CD4-positive, CD25-positive, alpha-beta regulatory T cell (primary cell): ENCODE measurements around the gene RNF44. TPM values are rescaled to one million over a fixed set of nuclear protein-coding genes. Genes with fewer than 3 reads are reported as not detected.

Source experiments
- ATAC-seq, 2 donors: fragments of 150-1000 bp; cut with Tn5 transposase; one replicate each; pipeline ENCODE4 v1.10.0; 2021; ENCODE audit warnings: low read depth in 2 of 2, moderate number of reproducible peaks in 2 of 2, moderate library complexity in 1 of 2
- DNase-seq, 3 donors: peaks; one replicate each; pipeline versions ENCODE4 v3.0.0 to v3.0.0-alpha.2; 2012 to 2022; ENCODE audit warnings: mixed read lengths in 1 of 3
- H3K27ac ChIP-seq: one replicate; pipeline ENCODE4 v1.7.0; 2013; ENCODE audit warnings: mild to moderate bottlenecking, low read length; ENCODE audit not compliant: insufficient read depth, poor library complexity, severe bottlenecking
- H3K27me3 ChIP-seq: one replicate; pipeline ENCODE4 v1.7.0; 2013; ENCODE audit warnings: low read length; ENCODE audit not compliant: control insufficient read depth, insufficient read depth
- H3K36me3 ChIP-seq: one replicate; pipeline ENCODE4 v1.7.0; 2013; ENCODE audit warnings: mild to moderate bottlenecking, low read length, moderate library complexity; ENCODE audit not compliant: control insufficient read depth, insufficient read depth
- H3K4me1 ChIP-seq: 2 replicates; pipeline ENCODE4 v1.7.0; 2013; ENCODE audit warnings: mild to moderate bottlenecking, low read length; ENCODE audit not compliant: insufficient read depth, control insufficient read depth, poor library complexity, severe bottlenecking
- H3K4me3 ChIP-seq: one replicate; pipeline ENCODE4 v1.7.0; 2013; ENCODE audit warnings: low read depth, mild to moderate bottlenecking, low read length, moderate library complexity
- H3K9me3 ChIP-seq, 2 experiments: 1 replicate in 1 of 2; 2 replicates in 1 of 2; pipeline ENCODE4 v1.7.0; 2013; ENCODE audit warnings: low read length in 2 of 2, mild to moderate bottlenecking in 1 of 2, moderate library complexity in 1 of 2; ENCODE audit not compliant: control insufficient read depth in 2 of 2
- H3K27ac Mint-ChIP-seq, 3 donors: one replicate each; pipeline ENCODE4 v1.8.0; 2020 to 2022; ENCODE audit warnings: mild to moderate bottlenecking in 3 of 3, mixed read lengths in 3 of 3, moderate library complexity in 2 of 3
- H3K27me3 Mint-ChIP-seq: one replicate; pipeline ENCODE4 v1.8.0; 2022; ENCODE audit warnings: mild to moderate bottlenecking, mixed read lengths
- H3K36me3 Mint-ChIP-seq: one replicate; pipeline ENCODE4 v1.8.0; 2020; ENCODE audit warnings: mixed read lengths
- H3K4me1 Mint-ChIP-seq, 4 donors: one replicate each; pipeline ENCODE4 v1.8.0; 2020 to 2022; ENCODE audit warnings: mixed read lengths in 4 of 4, mild to moderate bottlenecking in 1 of 4
- H3K4me3 Mint-ChIP-seq, 4 donors: one replicate each; pipeline ENCODE4 v1.8.0; 2020 to 2022; ENCODE audit warnings: mild to moderate bottlenecking in 4 of 4, mixed read lengths in 4 of 4, moderate library complexity in 3 of 4
- H3K9me3 Mint-ChIP-seq, 7 donors: one replicate each; pipeline ENCODE4 v1.8.0; 2020 to 2022; ENCODE audit warnings: mixed read lengths in 7 of 7, mild to moderate bottlenecking in 3 of 7, moderate library complexity in 2 of 7
- polyA plus RNA-seq, 4 donors: library from polyadenylated mRNA; unstranded; fragments of 300-500 nt; fragmentation: Illumina TruSeq; gene quantifications; one replicate each; pipeline ENCODE4 v1.2.3, GENCODE V29; 2021
- total RNA-seq: library from RNA; stranded (reverse); gene quantifications from one replicate; pipeline ENCODE4 v1.2.3, GENCODE V29; 2022

The RNF44 gene
- total and polyA plus RNA-seq, 5 donors from 2014 or later: 2.3 to 268 (median 3.8) TPM

- H3K36me3 ChIP-seq: no peaks in the 10 kb centered on the region
- no peaks in the 10 kb centered on the region for H3K9me3 ChIP-seq
- Mint-ChIP-seq H3K27me3 (peaks cover 12% of the 10 kb centered on the region), H3K4me3 (peak overlapping the region; percentile 93 to 98 (median 98)), H3K4me1 (peaks cover 11 to 70% (median 58%) of the 10 kb centered on the region in 4 donors), H3K9me3 (no peaks in the 10 kb centered on the region), H3K27ac (peak overlapping the region; percentile 78 to 100 (median 100)), H3K36me3 (peaks cover 19% of the 10 kb centered on the region)
- H3K27ac ChIP-seq: peak overlapping the region; percentile 100
- H3K4me3 ChIP-seq: peak overlapping the region; percentile 90
- no peaks in the 10 kb centered on the region for H3K27me3 ChIP-seq
- H3K4me1 ChIP-seq: peaks cover 83% of the 10 kb centered on the region
- DNase-seq (peak; percentile 97 to 100 (median 98)), ATAC-seq (peak; percentile 76 to 79)
Measured at GRCh38 chr5:176537554-176538229, 490 bp upstream of the RNF44 start.

DNA sequence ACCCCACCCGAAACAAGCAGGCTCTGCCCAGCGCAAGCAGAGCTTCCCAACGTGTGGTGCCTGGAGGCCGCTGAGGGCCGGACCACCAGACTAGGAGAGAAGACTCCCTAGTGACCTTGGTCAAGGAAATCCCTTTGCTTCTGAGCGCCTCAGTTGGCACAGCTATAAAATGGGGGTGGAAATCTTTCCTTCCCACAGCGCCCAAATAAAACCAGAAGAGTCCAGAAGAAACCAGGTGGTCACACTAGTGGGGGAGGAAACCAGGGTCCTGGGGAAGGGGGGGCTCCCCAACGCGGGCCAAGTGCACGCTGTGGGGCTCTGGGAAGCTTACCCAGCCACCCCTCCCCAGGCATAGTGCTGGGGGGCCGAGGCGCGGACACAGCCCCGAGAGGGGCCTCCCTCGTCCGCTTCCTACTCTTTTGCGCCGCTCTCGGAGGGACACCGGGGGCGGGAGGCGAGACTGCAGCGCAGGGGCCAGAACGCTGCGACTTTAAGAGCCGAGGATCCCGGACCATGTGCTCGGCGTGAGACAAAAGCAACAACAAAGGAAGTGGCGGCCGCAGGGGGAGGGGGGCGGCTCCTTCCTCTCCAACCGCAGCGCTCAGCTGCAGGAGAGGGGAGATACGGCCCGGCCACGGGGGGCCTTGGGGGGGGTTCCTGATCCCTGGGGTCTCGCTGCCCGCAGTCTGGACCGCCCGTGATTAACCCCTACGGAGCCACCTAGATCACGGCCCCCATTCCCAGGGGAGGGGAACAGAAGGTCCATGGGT lies 885 bp downstream of the RNF44 start:
- H3K4me1 Mint-ChIP-seq: peaks cover 11 to 64% (median 49%) of the 10 kb centered on the region in 4 donors

DNA sequence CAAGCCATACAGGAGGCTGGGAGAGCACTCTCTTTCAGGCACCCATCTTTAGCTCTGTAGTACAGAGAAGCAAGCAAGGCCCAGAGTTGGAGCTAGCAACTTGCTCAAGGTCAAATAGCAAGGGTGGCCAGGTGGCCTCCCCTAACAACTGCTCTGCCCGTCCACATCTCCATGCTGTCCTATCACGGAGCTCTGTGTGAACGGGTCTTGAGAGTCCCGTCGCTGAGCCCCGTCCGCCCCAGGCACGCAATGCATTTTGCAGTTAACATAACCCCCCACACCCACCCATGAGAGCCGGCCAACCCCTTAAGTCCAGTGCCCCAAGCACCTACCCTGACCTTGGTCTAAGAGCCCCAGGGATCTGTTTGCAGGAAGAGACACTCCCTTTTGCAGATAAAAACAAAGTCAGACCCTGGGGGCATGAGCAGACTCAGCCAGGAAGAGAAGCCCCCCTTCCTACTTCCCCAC lies 1.5 kb downstream of the RNF44 start:
- ATAC-seq (no peak), DNase-seq (peak in 1 of 3 donors; percentile 42)
- Histone ChIP-seq H3K27ac (peak overlapping the region; percentile 100), H3K4me3 (peak overlapping the region; percentile 86), H3K4me1 (peaks cover 83% of the 10 kb centered on the region), H3K27me3 (no peaks in the 10 kb centered on the region), H3K9me3 (no peaks in the 10 kb centered on the region), H3K36me3 (peaks cover 11% of the 10 kb centered on the region)
- Mint-ChIP-seq H3K9me3 (peaks cover 0 to 2% (median 0%) of the 10 kb centered on the region in 7 donors), H3K27ac (peak overlapping the region; percentile 98 to 100 (median 98)), H3K4me1 (peaks cover 11 to 64% (median 49%) of the 10 kb centered on the region in 4 donors), H3K27me3 (peaks cover 12% of the 10 kb centered on the region), H3K36me3 (peaks cover 23% of the 10 kb centered on the region), H3K4me3 (peak overlapping the region; percentile 93 to 98 (median 98))

More for the DNA sequence above, 885 bp downstream of the RNF44 start:
- Histone ChIP-seq H3K27ac (peak overlapping the region; percentile 100), H3K9me3 (no peaks in the 10 kb centered on the region), H3K4me1 (peaks cover 83% of the 10 kb centered on the region), H3K4me3 (peak overlapping the region; percentile 86), H3K36me3 (peaks cover 6% of the 10 kb centered on the region), H3K27me3 (no peaks in the 10 kb centered on the region)
- DNase-seq: peak; percentile 79 to 94 (median 84)
- ATAC-seq: peak; percentile 23
- peak overlapping the region; percentile 98 to 100 (median 98) for H3K27ac Mint-ChIP-seq
- H3K4me3 Mint-ChIP-seq: peak overlapping the region; percentile 93 to 98 (median 98)
- peaks cover 0 to 2% (median 0%) of the 10 kb centered on the region in 7 donors for H3K9me3 Mint-ChIP-seq
- peaks cover 12% of the 10 kb centered on the region for H3K27me3 Mint-ChIP-seq
- peaks cover 19% of the 10 kb centered on the region for H3K36me3 Mint-ChIP-seq

- Histone ChIP-seq H3K36me3 (peaks cover 14% of the 10 kb centered on the region), H3K27ac (peak overlapping the region; percentile 100)
Measured at GRCh38 chr5:176535101-176535663, 2.0 kb downstream of the RNF44 start.

GRCh38 chr5:176534640-176535039 lies 2.6 kb downstream of the RNF44 start:
- peak overlapping the region; percentile 86 for H3K4me3 ChIP-seq
- H3K27ac Mint-ChIP-seq: peak overlapping the region; percentile 98 to 100 (median 98)

More at GRCh38 chr5:176535101-176535663, 2.0 kb downstream of the RNF44 start:
- Mint-ChIP-seq H3K4me1 (peaks cover 11 to 59% (median 44%) of the 10 kb centered on the region in 4 donors), H3K4me3 (peak overlapping the region; percentile 93 to 98 (median 98)), H3K9me3 (peaks cover 0 to 2% (median 0%) of the 10 kb centered on the region in 7 donors), H3K27me3 (peaks cover 12% of the 10 kb centered on the region), H3K36me3 (peaks cover 23% of the 10 kb centered on the region), H3K27ac (peak overlapping the region; percentile 98 to 100 (median 98))
- ATAC-seq: no peak
- H3K4me3 ChIP-seq: peak overlapping the region; percentile 86
- no peaks in the 10 kb centered on the region for H3K27me3 ChIP-seq
- H3K9me3 ChIP-seq: no peaks in the 10 kb centered on the region
- peaks cover 83% of the 10 kb centered on the region for H3K4me1 ChIP-seq
- peak; percentile 34 to 79 (median 40) for DNase-seq

DNA sequence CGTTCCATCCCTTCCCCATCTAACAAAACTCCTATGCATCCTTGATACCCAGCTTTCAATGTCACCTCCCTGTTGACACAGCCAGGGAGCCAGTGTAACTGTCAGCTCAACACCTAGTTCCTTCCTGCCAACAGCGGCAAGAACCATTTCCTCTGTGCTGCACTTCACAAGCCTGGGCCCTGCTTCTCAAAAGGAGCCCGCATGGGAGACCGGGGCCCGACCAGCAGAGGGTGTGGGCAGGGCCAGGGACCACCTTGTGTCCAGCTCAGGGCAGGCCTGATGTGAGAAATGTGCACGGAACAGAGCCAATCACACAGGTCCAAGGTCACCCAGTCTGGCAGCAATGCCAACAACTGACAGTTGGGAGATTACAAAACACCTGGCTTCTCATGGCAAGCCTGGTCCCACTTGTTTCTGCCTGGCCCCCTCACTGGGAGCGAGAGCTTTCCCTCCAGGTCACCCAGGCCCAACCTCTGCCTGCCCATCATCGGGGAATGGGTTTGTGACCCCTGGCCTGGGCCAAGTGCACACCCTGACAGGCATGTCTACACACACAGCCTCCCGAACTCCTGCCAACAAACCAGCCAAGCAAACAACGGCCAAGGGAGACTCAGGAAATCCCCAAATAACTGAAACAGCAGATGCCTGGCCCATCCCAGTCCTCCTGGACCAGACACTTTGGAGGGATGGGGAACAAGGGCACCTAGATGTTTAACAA lies 3.1 kb downstream of the RNF44 start:
- peaks cover 11 to 58% (median 43%) of the 10 kb centered on the region in 4 donors for H3K4me1 Mint-ChIP-seq
- ATAC-seq: peak; percentile 8 to 12

More at GRCh38 chr5:176534640-176535039, 2.6 kb downstream of the RNF44 start:
- H3K27me3 ChIP-seq: no peaks in the 10 kb centered on the region
- peaks cover 11 to 56% (median 43%) of the 10 kb centered on the region in 4 donors for H3K4me1 Mint-ChIP-seq
- peaks cover 12% of the 10 kb centered on the region for H3K27me3 Mint-ChIP-seq
- H3K9me3 ChIP-seq: no peaks in the 10 kb centered on the region
- H3K4me3 Mint-ChIP-seq: peak overlapping the region; percentile 93 to 98 (median 98)
- ATAC-seq: no peak
- peaks cover 0 to 2% (median 0%) of the 10 kb centered on the region in 7 donors for H3K9me3 Mint-ChIP-seq
- H3K27ac ChIP-seq: peak overlapping the region; percentile 100
- peaks cover 82% of the 10 kb centered on the region for H3K4me1 ChIP-seq
- DNase-seq: peak in 1 of 3 donors; percentile 44
- peaks cover 26% of the 10 kb centered on the region for H3K36me3 Mint-ChIP-seq
- peaks cover 16% of the 10 kb centered on the region for H3K36me3 ChIP-seq

More for the DNA sequence above, 3.1 kb downstream of the RNF44 start:
- peaks cover 21% of the 10 kb centered on the region for H3K36me3 ChIP-seq
- H3K4me1 ChIP-seq: peaks cover 82% of the 10 kb centered on the region
- Mint-ChIP-seq H3K9me3 (peaks cover 0 to 2% (median 0%) of the 10 kb centered on the region in 7 donors), H3K27me3 (peaks cover 12% of the 10 kb centered on the region), H3K27ac (peak overlapping the region; percentile 95 to 100 (median 98)), H3K4me3 (peak overlapping the region; percentile 93 to 98 (median 98)), H3K36me3 (peaks cover 27% of the 10 kb centered on the region)
- H3K4me3 ChIP-seq: peak overlapping the region; percentile 86
- H3K27me3 ChIP-seq: no peaks in the 10 kb centered on the region
- H3K27ac ChIP-seq: peak overlapping the region; percentile 100
- H3K9me3 ChIP-seq: no peaks in the 10 kb centered on the region
- DNase-seq: peak in 2 of 3 donors; percentile 65 to 86
